Colonic mucosa (tissue), 4 donors: Measurements from ENCODE around the gene TLL2. TPM values are rescaled to one million over a fixed set of nuclear protein-coding genes. Genes with fewer than 3 reads are reported as not detected.

Experiments
- DNase-seq: peaks from one replicate; pipeline ENCODE4 v3.0.0-alpha.2; 2020
- H3K27ac ChIP-seq: fragments of 200-600 bp; one replicate; pipeline ENCODE4 v1.8.0; 2021
- H3K27me3 ChIP-seq: fragments of 200-600 bp; one replicate; pipeline ENCODE4 v1.8.0; 2021
- H3K36me3 ChIP-seq: fragments of 200-600 bp; one replicate; pipeline ENCODE4 v1.8.0; 2021
- H3K4me1 ChIP-seq: fragments of 200-600 bp; one replicate; pipeline ENCODE4 v1.8.0; 2021; ENCODE audit warnings: mild to moderate bottlenecking
- H3K4me3 ChIP-seq: fragments of 200-600 bp; one replicate; pipeline ENCODE4 v1.8.0; 2021
- H3K9ac ChIP-seq, 2 donors: one replicate each; pipeline ENCODE4 v1.7.0; 2013; ENCODE audit warnings: control low read depth in 2 of 2, low read depth in 2 of 2, low read length in 2 of 2
- H3K9me3 ChIP-seq: fragments of 200-600 bp; one replicate; pipeline ENCODE4 v1.8.0; 2021
- intact Hi-C: fragments of 100-400 bp; cut with DNase I; formaldehyde crosslinking; loops from one replicate; pipeline ENCODE4 v1.14.1; 2022
- total RNA-seq, 2 donors: library from RNA; stranded (reverse); fragmentation: NEBNext Ultra II Directional in 1 of 2; extraction: Animal tissue kit (Norgen Biotek cat#: 25700) in 1 of 2; gene quantifications; one replicate each; pipeline ENCODE4 v1.2.1, GENCODE V29; 2021
- TF ChIP-seq, protein P1 (sequence below): fragments of 200-600 bp; IDR thresholded peaks from one replicate; pipeline ENCODE4 v1.8.0; 2022; ENCODE audit warnings: antibody characterized with exemption, mild to moderate bottlenecking
- donor health status: healthy.
- donor health status: DM: no; HTN: no; CAD: no.
- donor health status: DM: no; HTN: no; CAD: no.

TLL2 gene
- total RNA-seq, 2 donors from 2014 or later, result 0.30 to 0.45 TPM

DNA sequence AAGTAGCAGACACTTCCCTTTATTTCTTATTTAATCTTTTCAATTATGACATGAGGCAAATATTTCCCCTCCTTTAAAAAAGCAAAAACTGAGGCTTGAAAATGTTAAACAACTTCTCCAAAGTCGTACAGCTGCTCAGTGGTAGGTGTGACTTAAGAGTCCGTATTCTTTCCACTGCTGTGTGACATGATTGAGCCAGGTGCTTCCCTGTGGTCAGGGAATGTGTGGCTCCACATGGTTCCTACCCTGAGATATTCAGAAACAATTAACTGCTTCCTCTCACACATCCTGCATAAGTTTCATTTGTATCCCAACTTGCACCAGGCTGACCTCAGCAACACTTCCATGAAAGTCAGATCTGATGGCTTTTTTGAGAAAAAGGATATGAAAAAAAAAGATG, 168.5 kb downstream of the TLL2 start:
- Histone ChIP-seq H3K9me3 (no peaks in the 10 kb centered on the region), H3K36me3 (no peaks in the 10 kb centered on the region), H3K27me3 (no peaks in the 10 kb centered on the region), H3K27ac (no peak overlapping the region), H3K9ac (no peak overlapping the region), H3K4me3 (no peak overlapping the region), H3K4me1 (no peaks in the 10 kb centered on the region)
- DNase-seq, result no peak
- TF ChIP-seq, protein P1, sequence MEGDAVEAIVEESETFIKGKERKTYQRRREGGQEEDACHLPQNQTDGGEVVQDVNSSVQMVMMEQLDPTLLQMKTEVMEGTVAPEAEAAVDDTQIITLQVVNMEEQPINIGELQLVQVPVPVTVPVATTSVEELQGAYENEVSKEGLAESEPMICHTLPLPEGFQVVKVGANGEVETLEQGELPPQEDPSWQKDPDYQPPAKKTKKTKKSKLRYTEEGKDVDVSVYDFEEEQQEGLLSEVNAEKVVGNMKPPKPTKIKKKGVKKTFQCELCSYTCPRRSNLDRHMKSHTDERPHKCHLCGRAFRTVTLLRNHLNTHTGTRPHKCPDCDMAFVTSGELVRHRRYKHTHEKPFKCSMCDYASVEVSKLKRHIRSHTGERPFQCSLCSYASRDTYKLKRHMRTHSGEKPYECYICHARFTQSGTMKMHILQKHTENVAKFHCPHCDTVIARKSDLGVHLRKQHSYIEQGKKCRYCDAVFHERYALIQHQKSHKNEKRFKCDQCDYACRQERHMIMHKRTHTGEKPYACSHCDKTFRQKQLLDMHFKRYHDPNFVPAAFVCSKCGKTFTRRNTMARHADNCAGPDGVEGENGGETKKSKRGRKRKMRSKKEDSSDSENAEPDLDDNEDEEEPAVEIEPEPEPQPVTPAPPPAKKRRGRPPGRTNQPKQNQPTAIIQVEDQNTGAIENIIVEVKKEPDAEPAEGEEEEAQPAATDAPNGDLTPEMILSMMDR, result no peak
- intact Hi-C loops, result no loop called here

DNA sequence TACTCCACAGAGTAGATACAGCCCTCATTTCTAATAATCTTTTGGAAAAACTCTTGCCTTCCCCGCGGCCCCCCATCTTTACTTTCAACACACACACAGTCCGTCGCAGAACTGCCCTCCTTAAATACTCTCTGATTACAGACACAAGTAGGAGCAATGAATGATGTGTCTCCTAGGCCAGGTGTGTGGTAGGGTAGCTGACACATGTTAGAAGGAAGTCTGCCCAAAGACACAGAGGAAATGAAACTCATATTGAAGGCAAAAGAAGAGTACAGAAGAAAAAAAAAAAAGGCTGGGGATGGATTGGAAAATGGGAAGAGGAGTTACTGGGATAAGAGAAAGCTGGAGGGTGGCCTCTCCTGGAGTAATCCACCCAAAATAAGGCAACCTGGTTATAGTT, 169.5 kb downstream of the TLL2 start:
- no peaks in the 10 kb centered on the region for H3K4me1 ChIP-seq
- H3K4me3 ChIP-seq, result no peak overlapping the region
- no peaks in the 10 kb centered on the region for H3K9me3 ChIP-seq
- H3K36me3 ChIP-seq, result no peaks in the 10 kb centered on the region
- no peak overlapping the region for H3K9ac ChIP-seq
- H3K27ac ChIP-seq, result no peak overlapping the region
- TF ChIP-seq, protein P1, result no peak
- intact Hi-C loops, result no loop called here
- no peak for DNase-seq
- H3K27me3 ChIP-seq, result no peaks in the 10 kb centered on the region

DNA sequence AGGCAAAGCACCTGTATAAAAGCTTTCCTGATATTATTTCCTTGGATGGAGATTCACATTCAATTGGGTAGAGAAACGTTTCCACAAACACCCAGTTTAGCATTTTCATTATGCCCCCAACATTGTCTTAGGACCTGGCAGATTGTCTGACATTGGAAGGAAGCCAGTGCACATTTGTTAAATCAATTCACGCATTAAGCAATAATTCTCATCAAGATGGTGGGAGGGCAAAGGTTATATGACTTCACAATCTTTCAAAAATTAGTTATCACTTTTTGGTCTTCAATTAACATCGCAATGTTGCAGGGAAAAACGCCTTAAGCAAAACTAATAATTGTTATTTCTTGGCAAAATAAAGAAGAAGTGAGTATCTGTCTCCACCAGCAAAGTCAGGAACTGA, 171.3 kb downstream of the TLL2 start:
- H3K27ac ChIP-seq, result no peak overlapping the region
- TF ChIP-seq, protein P1, result no peak
- H3K27me3 ChIP-seq, result no peaks in the 10 kb centered on the region
- H3K36me3 ChIP-seq, result no peaks in the 10 kb centered on the region
- no peaks in the 10 kb centered on the region for H3K9me3 ChIP-seq
- no peak overlapping the region for H3K9ac ChIP-seq
- H3K4me3 ChIP-seq, result no peak overlapping the region
- no peaks in the 10 kb centered on the region for H3K4me1 ChIP-seq
- DNase-seq, result no peak
- intact Hi-C loops, result no loop called here

DNA sequence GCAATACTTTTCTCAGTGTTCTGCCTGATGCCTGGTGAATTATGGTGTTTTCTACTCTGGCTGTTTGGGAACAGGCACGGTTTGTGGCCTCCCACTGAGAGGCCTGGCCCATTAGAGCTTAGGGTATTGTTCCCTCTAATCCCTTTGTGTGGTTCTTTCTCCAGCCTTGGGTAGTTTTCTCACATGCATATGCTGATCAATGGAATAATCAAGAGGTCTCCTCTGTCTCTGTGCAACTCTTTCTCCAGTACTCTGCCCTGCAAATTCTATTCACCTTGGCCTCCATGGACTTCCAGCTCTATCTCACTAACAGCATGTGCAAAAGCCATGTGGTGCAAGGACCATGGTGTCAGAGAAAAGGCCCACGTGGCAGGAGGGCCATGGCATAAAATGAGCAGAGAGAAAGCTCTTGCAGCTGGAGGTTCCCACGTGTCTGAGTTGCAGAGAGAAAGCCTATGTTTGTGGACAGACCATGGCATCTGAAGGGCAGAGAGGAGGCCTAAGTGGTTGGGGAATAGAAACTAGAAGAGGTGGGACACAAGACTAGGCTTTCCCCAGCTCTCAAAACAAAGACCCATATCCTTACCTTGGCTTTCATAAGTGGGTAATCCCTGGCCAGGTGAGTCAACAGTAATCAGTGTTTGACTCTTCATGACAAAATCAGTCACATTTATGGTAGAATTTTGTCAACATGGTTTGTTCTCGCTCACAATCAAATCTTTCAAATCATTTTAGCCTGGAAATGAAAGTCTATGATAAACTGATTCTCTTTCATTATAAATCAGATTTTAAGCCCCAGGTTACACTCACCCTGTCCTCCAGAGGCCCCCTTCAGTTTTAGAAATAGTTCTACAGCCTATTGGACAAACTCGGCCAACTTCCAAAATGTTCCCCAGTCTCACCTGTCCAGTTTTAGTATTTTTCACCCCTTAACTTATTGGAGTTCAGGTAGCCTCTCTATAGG, 172.2 kb downstream of the TLL2 start:
- H3K9me3 ChIP-seq, result no peaks in the 10 kb centered on the region
- TF ChIP-seq, protein P1, result no peak
- H3K4me1 ChIP-seq, result no peaks in the 10 kb centered on the region
- intact Hi-C loops, result no loop called here
- DNase-seq, result no peak
- no peaks in the 10 kb centered on the region for H3K27me3 ChIP-seq
- H3K4me3 ChIP-seq, result no peak overlapping the region
- H3K27ac ChIP-seq, result no peak overlapping the region
- no peaks in the 10 kb centered on the region for H3K36me3 ChIP-seq
- H3K9ac ChIP-seq, result no peak overlapping the region

DNA sequence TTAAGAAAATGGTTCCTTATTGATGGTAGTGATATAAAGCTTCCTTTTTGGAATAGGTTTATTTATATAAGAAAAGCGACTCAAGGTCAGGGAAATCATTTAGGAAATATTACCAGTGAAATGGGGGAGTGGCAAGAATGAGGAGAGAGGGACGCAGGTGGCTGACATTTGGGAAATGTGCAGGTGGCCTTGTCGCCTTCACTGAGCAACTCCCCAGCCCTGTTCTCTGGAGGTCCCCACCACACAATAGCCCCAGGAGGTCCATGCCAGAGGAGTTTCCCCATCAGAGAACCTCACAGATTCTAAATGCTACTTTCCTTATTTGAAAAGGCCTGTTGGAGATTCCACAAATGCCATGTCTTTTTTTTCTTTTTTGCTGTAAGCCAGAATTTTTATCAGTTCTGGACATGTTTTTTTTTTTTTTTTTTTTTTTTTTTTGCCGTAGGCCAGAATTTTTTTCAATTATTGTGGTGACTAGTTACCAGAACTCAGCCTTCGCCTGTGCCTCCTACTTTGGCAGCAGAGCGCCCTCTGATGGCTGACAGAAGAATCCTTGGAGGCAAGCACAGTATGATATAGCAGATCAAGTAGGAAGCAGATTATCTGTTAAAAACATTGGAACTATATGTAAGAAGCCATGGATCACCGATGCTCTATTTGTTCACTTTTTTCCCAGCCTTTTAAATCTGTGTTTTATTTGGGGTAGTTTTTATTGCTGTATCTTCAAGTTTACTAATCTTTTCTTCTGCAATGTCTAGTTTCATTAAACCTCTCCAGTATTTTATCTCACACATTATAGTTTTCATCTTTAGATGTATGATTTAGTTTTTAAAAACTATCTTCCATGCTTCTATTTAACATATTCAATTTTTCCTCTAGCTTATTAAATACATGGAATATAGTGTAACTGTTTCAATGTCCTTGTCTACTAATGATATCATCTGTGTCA, 173.5 kb downstream of the TLL2 start:
- TF ChIP-seq, protein P1, result peak; percentile 83
- H3K4me3 ChIP-seq, result no peak overlapping the region
- H3K9me3 ChIP-seq, result no peaks in the 10 kb centered on the region
- DNase-seq, result peak; percentile 62
- H3K9ac ChIP-seq, result no peak overlapping the region
- no peaks in the 10 kb centered on the region for H3K27me3 ChIP-seq
- no peaks in the 10 kb centered on the region for H3K4me1 ChIP-seq
- intact Hi-C loops, result loop anchor here (10.0 kb wide), 1 partner anchor 325 kb away; no protein-coding TSS in a partner anchor
- no peaks in the 10 kb centered on the region for H3K36me3 ChIP-seq
- H3K27ac ChIP-seq, result no peak overlapping the region
